ENCODE measurements around the gene MAZ.

MAZ gene

GRCh38 chr16:29809850-29810698, 3.7 kb downstream of the MAZ start:
- DNase-seq = no peak

- no peak for DNase-seq
Measured at GRCh38 chr16:29810699-29811169, 4.4 kb downstream of the MAZ start.

- peak; percentile 86 for DNase-seq
Measured at GRCh38 chr16:29811170-29811895, 5.0 kb downstream of the MAZ start.

GRCh38 chr16:29811896-29812665, 5.8 kb downstream of the MAZ start, which contains the start of gene PRRT2:
Gene PRRT2, plus strand, starts transcription at chr16:29812193. Its CDS starts 862 bp downstream, at chr16:29813055.
- peak; percentile 85 for DNase-seq

- no peak for DNase-seq
Measured at GRCh38 chr16:29812754-29813643, 6.7 kb downstream of the MAZ start.

- DNase-seq = no peak
Measured at GRCh38 chr16:29813644-29814562, 7.6 kb downstream of the MAZ start.

- no peak for DNase-seq
Measured at GRCh38 chr16:29814592-29814991, 8.3 kb downstream of the MAZ start.

GRCh38 chr16:29815032-29815721, 8.8 kb downstream of the MAZ start:
- DNase-seq = peak; percentile 84

GRCh38 chr16:29815793-29816693, 9.7 kb downstream of the MAZ start, which contains the start of gene PAGR1:
Gene PAGR1, plus strand, starts transcription at chr16:29816152. Its CDS starts 374 bp downstream, at chr16:29816526.
- DNase-seq = peak; percentile 99

GRCh38 chr16:29816694-29817441, 10.5 kb downstream of the MAZ start:
- DNase-seq = peak; percentile 44

GRCh38 chr16:29818082-29818481, 11.8 kb downstream of the MAZ start:
- no peak for DNase-seq

- DNase-seq = no peak
Measured at GRCh38 chr16:29819506-29819905, 13.2 kb downstream of the MAZ start.

GRCh38 chr16:29820271-29820701, 14.0 kb downstream of the MAZ start, which contains the start of gene MVP:
Gene MVP, plus strand, starts transcription at chr16:29820462. Its CDS starts 10,088 bp downstream, at chr16:29830550.
- DNase-seq = no peak

GRCh38 chr16:29820730-29821642, 14.7 kb downstream of the MAZ start:
- no peak for DNase-seq

- no peak for DNase-seq
Measured at GRCh38 chr16:29821643-29822115, 15.3 kb downstream of the MAZ start.

- no peak for DNase-seq
Measured at GRCh38 chr16:29824589-29825144, 18.3 kb downstream of the MAZ start.
